ENCODE measurements around the gene KLHL17. TPM values are rescaled to one million over a fixed set of nuclear protein-coding genes. Genes with fewer than 3 reads are reported as not detected.

The KLHL17 gene
- total RNA-seq, 1 experiment from 2014 or later = 41.4 TPM

- no peaks in the 10 kb centered on the region for H3K79me1 ChIP-seq (ENCODE audit: insufficient read depth, low read depth, low read length, poor library complexity, severe bottlenecking)
- H3K9me3 ChIP-seq (ENCODE audit: control insufficient read depth, low read depth, low read length) = no peaks in the 10 kb centered on the region
- no peak overlapping the region for H2AFZ ChIP-seq (ENCODE audit: low read length)
- no peak overlapping the region for H4K8ac ChIP-seq (replicated peaks; ENCODE audit: insufficient read length, low read depth, low read length)
- H3K27me3 ChIP-seq (ENCODE audit: insufficient read depth, low read length) = peaks cover 51% of the 10 kb centered on the region
- TF ChIP-seq, protein P1, sequence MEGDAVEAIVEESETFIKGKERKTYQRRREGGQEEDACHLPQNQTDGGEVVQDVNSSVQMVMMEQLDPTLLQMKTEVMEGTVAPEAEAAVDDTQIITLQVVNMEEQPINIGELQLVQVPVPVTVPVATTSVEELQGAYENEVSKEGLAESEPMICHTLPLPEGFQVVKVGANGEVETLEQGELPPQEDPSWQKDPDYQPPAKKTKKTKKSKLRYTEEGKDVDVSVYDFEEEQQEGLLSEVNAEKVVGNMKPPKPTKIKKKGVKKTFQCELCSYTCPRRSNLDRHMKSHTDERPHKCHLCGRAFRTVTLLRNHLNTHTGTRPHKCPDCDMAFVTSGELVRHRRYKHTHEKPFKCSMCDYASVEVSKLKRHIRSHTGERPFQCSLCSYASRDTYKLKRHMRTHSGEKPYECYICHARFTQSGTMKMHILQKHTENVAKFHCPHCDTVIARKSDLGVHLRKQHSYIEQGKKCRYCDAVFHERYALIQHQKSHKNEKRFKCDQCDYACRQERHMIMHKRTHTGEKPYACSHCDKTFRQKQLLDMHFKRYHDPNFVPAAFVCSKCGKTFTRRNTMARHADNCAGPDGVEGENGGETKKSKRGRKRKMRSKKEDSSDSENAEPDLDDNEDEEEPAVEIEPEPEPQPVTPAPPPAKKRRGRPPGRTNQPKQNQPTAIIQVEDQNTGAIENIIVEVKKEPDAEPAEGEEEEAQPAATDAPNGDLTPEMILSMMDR (conservative IDR thresholded peaks at IDR 0.05) = no peak
- H3K27me3 Mint-ChIP-seq (ENCODE audit: low read depth) = peaks cover 75% of the 10 kb centered on the region
- H3K18ac ChIP-seq (ENCODE audit: insufficient read length, low read depth, low read length) = no peak overlapping the region
- H2BK15ac ChIP-seq (ENCODE audit: low read depth, low read length) = no peak overlapping the region
- no peak overlapping the region for H2AK5ac ChIP-seq (ENCODE audit: insufficient read length, low read length)
- no peaks in the 10 kb centered on the region for H3K4me1 ChIP-seq (ENCODE audit: insufficient read depth, low read length)
- H4K91ac ChIP-seq (ENCODE audit: insufficient read length, low read depth, low read length) = no peak overlapping the region
- no peak overlapping the region for H4K5ac ChIP-seq (ENCODE audit: insufficient read length, low read depth, low read length)
- H4K20me1 ChIP-seq (ENCODE audit: control insufficient read depth, insufficient read depth, insufficient read length) = no peaks in the 10 kb centered on the region
- H3K4ac ChIP-seq (ENCODE audit: low read depth, low read length) = no peak overlapping the region
- H3K27ac Mint-ChIP-seq = no peak overlapping the region
- H3K9ac ChIP-seq (ENCODE audit: extremely low read depth, insufficient read length, low read length) = no peak overlapping the region
- no peak overlapping the region for H3K23ac ChIP-seq (ENCODE audit: insufficient read length, low read depth, low read length)
- WGBS (ENCODE audit: extremely low coverage, insufficient read length, low lambda C conversion rate) = no CpG with 5 or more reads among the region's 21 CpGs
- H2BK12ac ChIP-seq (ENCODE audit: insufficient read length, low read depth, low read length) = no peak overlapping the region
- no peak overlapping the region for H3K4me2 ChIP-seq (ENCODE audit: insufficient read depth, insufficient read length, low read length)
- H3K27ac ChIP-seq (ENCODE audit: insufficient read length, low read depth, low read length) = no peak overlapping the region
- no peaks in the 10 kb centered on the region for H3K79me2 ChIP-seq (ENCODE audit: insufficient read depth, low read length)
- H3K23me2 ChIP-seq (ENCODE audit: insufficient read length, low read depth, low read length, poor library complexity, severe bottlenecking) = peaks cover 6% of the 10 kb centered on the region
- peak overlapping the region in 1 of 2 experiments; percentile 20; a peak in 2 of 5 replicates for H3K4me3 Mint-ChIP-seq
- no peaks in the 10 kb centered on the region for H3K9me3 Mint-ChIP-seq
- H3K36me3 Mint-ChIP-seq (ENCODE audit: insufficient read depth in 1 of 3, low read depth in 3 of 3) = peaks cover 0 to 6% (median 2%) of the 10 kb centered on the region in 3 experiments; a peak in 3 of 7 replicates
- H2BK5ac ChIP-seq (ENCODE audit: insufficient read length, low read length) = no peak overlapping the region
- peaks cover 9 to 46% of the 10 kb centered on the region in 2 experiments for H3K4me1 Mint-ChIP-seq
- no peak overlapping the region for H2BK20ac ChIP-seq (ENCODE audit: low read depth, low read length, poor library complexity, severe bottlenecking)
- H3T11ph ChIP-seq (ENCODE audit: low read length) = no peak overlapping the region
- no peak overlapping the region for H3K56ac ChIP-seq (ENCODE audit: insufficient read length, low read depth, low read length)
- no peak overlapping the region for H2BK120ac ChIP-seq (ENCODE audit: low read depth, low read length, poor library complexity, severe bottlenecking)
- no peak overlapping the region for H3K14ac ChIP-seq (ENCODE audit: insufficient read depth, low read length)
- no peak for DNase-seq
These were observed 20.8 kb upstream of the KLHL17 start for GRCh38 chr1:939511-940106.

All from H9 (cell line).